ENCODE data around the gene SNX5. TPM values are rescaled to one million over a fixed set of nuclear protein-coding genes. Genes with fewer than 3 reads are reported as not detected.

Gene SNX5
- total and polyA plus RNA-seq, 2 of the 13 experiments (the other 11 are each of a cell fraction or from before 2014, with no cell fraction given), result 664 to 1,040 TPM

DNA sequence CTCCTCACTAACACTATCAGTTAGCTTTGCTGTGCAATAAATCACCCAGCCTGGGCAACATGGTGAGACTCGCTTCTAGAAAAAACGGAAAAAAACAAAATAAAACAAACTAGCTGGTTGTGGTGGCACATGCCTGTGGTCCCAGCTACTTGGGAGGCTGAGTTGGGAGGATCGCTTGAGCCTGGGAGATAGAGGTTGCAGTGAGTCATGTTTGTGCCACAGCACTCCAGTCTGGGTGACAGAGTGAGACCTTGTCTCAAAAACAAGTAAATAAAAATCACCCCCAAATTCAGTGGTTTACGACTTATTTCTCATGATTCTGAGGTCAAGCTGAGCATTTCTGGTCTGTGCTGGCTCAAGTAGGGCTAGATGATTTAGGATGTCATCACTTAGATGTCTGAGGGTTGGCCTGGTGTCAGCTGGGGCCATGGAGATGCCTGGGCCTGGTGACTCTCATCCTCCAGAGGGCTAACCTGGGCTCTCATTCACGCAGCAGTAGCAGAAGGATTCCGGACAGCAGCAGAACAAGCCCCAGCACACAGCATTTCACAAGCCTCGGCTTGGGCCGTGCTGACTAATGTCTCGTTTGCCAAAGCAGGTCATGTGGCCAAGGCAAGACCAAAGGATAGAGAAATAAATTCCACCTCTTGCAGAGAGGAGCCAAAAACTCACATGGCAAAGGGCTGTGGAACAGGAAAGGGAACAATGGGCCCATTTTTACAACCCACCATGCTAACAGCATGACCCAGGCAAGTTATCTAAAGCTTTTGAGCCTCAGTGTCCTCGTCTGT is 32.7 kb upstream of the SNX5 start (continued):
- TF ChIP-seq, protein P1, sequence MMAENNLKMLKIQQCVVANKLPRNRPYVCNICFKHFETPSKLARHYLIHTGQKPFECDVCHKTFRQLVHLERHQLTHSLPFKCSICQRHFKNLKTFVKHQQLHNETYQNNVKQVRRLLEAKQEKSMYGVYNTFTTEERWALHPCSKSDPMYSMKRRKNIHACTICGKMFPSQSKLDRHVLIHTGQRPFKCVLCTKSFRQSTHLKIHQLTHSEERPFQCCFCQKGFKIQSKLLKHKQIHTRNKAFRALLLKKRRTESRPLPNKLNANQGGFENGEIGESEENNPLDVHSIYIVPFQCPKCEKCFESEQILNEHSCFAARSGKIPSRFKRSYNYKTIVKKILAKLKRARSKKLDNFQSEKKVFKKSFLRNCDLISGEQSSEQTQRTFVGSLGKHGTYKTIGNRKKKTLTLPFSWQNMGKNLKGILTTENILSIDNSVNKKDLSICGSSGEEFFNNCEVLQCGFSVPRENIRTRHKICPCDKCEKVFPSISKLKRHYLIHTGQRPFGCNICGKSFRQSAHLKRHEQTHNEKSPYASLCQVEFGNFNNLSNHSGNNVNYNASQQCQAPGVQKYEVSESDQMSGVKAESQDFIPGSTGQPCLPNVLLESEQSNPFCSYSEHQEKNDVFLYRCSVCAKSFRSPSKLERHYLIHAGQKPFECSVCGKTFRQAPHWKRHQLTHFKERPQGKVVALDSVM (CRISPR knock-in tag; IDR thresholded peaks at IDR 0.05), result peak; percentile 89
- TF ChIP-seq DMAP1 (CRISPR knock-in tag; IDR thresholded peaks at IDR 0.05) (0 out of 2 replicates have a peak, but pooled peaks have one; percentile 20), SMAD3 (CRISPR knock-in tag; IDR thresholded peaks at IDR 0.05) (peak; percentile 46; the same call in 1 of the 2 replicates), THAP11 (CRISPR knock-in tag; IDR thresholded peaks at IDR 0.05) (peak; percentile 37; the same call in 1 of the 2 replicates), JUN (CRISPR knock-in tag; IDR thresholded peaks at IDR 0.05) (no peak), ZNF780A (CRISPR knock-in tag; IDR thresholded peaks at IDR 0.05) (no peak), MIXL1 (CRISPR knock-in tag; IDR thresholded peaks at IDR 0.05) (peak; percentile 72; the same call in 1 of the 2 replicates), CCAR2 (optimal IDR thresholded peaks at IDR 0.05; ENCODE audit: low read depth, low read length) (peak; percentile 12), ZNF614 (CRISPR knock-in tag; IDR thresholded peaks at IDR 0.05; ENCODE audit: borderline replicate concordance) (peak; percentile 67; the same call in 1 of the 2 replicates), PHF21A (CRISPR knock-in tag; IDR thresholded peaks at IDR 0.05) (0 out of 2 replicates have a peak, but pooled peaks have one; percentile 27), RCOR2 (CRISPR knock-in tag; IDR thresholded peaks at IDR 0.05) (peak; percentile 74), ZMYM4 (CRISPR knock-in tag; IDR thresholded peaks at IDR 0.05) (no peak), ZMYM3 (CRISPR knock-in tag; IDR thresholded peaks at IDR 0.05) (peak; percentile 63; the same call in 1 of the 2 replicates), SYNCRIP (IDR thresholded peaks at IDR 0.05; ENCODE audit: insufficient read depth, low read depth, low read length) (no peak), SMARCC2 (IDR thresholded peaks at IDR 0.05) (no peak), NFYB (CRISPR knock-in tag; IDR thresholded peaks at IDR 0.05) (no peak), NR1H2 (CRISPR knock-in tag; IDR thresholded peaks at IDR 0.05; ENCODE audit: borderline replicate concordance, low read depth) (0 out of 2 replicates have a peak, but pooled peaks have one; percentile 23), RFX3 (CRISPR knock-in tag; IDR thresholded peaks at IDR 0.05) (no peak), SNAPC2 (CRISPR knock-in tag; IDR thresholded peaks at IDR 0.05) (no peak), CENPX (CRISPR knock-in tag; IDR thresholded peaks at IDR 0.05) (no peak), HOXD1 (CRISPR knock-in tag; IDR thresholded peaks at IDR 0.05) (no peak), XRCC5 (optimal IDR thresholded peaks at IDR 0.05; ENCODE audit: low read length) (peak; percentile 85), HCFC1 (IDR thresholded peaks at IDR 0.05; ENCODE audit: low read depth, low read length) (peak; percentile 24; the same call in 1 of the 2 replicates)
- TF ChIP-seq, protein P2, sequence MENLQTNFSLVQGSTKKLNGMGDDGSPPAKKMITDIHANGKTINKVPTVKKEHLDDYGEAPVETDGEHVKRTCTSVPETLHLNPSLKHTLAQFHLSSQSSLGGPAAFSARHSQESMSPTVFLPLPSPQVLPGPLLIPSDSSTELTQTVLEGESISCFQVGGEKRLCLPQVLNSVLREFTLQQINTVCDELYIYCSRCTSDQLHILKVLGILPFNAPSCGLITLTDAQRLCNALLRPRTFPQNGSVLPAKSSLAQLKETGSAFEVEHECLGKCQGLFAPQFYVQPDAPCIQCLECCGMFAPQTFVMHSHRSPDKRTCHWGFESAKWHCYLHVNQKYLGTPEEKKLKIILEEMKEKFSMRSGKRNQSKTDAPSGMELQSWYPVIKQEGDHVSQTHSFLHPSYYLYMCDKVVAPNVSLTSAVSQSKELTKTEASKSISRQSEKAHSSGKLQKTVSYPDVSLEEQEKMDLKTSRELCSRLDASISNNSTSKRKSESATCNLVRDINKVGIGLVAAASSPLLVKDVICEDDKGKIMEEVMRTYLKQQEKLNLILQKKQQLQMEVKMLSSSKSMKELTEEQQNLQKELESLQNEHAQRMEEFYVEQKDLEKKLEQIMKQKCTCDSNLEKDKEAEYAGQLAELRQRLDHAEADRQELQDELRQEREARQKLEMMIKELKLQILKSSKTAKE (CRISPR knock-in tag; IDR thresholded peaks at IDR 0.05; ENCODE audit: borderline replicate concordance), result no peak
- TF ChIP-seq, protein P3, sequence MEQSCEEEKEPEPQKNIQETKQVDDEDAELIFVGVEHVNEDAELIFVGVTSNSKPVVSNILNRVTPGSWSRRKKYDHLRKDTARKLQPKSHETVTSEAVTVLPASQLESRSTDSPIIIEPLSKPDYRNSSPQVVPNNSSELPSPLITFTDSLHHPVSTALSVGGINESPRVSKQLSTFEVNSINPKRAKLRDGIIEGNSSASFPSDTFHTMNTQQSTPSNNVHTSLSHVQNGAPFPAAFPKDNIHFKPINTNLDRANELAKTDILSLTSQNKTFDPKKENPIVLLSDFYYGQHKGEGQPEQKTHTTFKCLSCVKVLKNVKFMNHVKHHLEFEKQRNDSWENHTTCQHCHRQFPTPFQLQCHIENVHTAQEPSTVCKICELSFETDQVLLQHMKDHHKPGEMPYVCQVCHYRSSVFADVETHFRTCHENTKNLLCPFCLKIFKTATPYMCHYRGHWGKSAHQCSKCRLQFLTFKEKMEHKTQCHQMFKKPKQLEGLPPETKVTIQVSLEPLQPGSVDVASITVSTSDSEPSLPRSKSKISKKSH (CRISPR knock-in tag; IDR thresholded peaks at IDR 0.05; ENCODE audit: borderline replicate concordance), result peak; percentile 45; the same call in 1 of the 2 replicates
